Upper lobe of left lung (tissue), 4 donors: Measurements from ENCODE around the gene KASH5.

Experiments used
- CTCF ChIP-seq, 6 experiments: fragments of 450-650 bp in 4 of 6; fragments of 200-600 bp in 2 of 6; sonication (generic) in 2 of 6; IDR thresholded peaks; one replicate each; pipeline ENCODE4 v1.5.1; 2016 to 2019; ENCODE audit warnings: antibody characterized with exemption in 6 of 6
- POLR2A ChIP-seq, 4 donors: fragments of 450-650 bp; IDR thresholded peaks; one replicate each; pipeline ENCODE4 v1.5.1; 2016 to 2017; ENCODE audit warnings: antibody characterized with exemption in 4 of 4, mild to moderate bottlenecking in 2 of 4
- POLR2AphosphoS5 ChIP-seq, 2 donors: sonication (generic); formaldehyde crosslinking; IDR thresholded peaks; one replicate each; pipeline ENCODE4 v1.5.1; 2017; ENCODE audit warnings: antibody characterized with exemption in 2 of 2

- TF ChIP-seq CTCF (IDR thresholded peaks at IDR 0.05): no peak
- TF ChIP-seq POLR2A (IDR thresholded peaks at IDR 0.05): no peak
- TF ChIP-seq POLR2AphosphoS5 (IDR thresholded peaks at IDR 0.05): no peak
Measured at GRCh38 chr19:49415102-49415809, 27.2 kb downstream of the KASH5 start.
